Measurements from ENCODE around the gene MIEF1.
"Not testable (repeated sequence)": the region's sequence is repeated elsewhere in the genome, so short reads cannot be mapped to it uniquely, and the experiment has no call there.

The MIEF1 gene

DNA sequence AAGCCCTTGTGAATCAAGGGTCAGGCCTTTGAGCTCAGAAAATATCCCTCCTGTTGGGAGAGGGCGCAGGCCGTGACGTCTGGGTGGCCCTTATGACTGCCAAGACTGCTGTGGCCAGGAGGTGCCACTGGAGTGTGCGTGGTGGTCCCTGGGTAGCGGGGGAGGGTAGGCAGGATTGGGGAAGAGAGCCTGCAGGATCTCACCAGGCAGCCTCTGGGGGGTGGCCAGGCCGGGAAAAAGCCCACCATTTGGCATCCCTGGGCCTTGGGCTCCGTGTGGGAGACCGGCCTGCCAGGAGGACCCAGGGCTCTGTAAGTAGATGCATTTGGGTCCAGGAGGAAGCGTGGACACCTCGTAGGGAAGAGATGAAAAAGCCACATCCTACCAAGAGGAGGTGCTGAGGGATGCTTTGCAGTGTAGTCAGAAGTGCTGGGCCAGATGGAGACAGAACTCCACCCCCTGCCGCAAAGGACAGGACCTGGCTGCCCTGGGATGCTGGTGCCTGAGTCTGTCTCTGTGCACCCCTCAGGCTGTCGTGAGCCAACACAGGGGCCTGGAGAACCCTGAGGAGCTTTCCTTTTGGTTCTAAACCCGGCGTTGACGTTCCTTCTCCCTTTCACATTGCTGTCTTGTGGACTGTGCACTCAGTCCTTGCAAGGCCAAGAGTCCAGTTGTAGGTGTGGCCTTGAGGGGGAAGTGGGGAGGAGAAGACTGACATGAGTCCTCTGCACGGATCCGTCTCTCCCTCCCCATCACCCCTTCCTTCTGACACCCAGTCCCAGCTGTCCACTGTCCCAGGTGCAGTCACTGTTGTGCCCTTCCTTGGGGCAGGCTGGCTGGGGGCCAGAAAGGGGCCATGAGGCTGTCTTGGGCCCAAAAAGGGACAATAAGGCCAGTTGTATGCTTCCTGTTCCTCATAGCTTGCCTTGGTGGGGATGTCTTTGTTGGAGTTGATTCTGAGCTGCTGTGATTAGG, 12.7 kb upstream of the MIEF1 start:
- no peak for DNase-seq (ENCODE audit: low read depth, low spot score)

DNA sequence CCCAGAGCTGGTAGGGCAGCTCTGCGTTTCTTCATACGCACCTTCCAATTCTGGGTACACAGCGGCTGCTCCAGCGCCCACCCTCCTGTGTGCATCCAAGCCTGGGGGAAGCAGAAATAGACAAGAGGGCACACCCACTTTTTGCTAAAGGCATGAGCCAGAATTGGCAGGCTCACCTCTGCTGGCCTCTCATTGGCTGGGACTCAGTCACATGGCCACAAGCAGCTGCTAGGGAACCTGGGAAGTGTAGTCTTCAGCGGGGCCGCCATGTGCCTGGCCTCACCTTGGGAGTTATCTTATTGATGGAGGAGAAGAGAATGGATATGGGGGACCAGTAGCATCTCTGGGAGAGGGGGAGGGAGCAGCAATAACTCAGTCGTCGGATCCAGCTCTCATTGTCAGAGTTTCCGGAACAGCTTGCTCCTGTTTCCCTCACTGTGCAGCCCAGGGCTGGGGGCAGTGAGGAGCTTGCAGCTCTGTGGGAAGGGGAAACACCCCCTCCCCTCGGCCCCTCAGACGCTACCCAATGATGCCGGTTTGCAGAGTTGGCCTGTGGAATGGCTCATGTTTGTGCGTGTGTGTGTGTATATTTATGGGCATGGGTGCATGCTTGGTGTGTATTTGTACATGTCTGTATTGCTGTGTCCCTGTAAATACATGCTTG, 11.8 kb upstream of the MIEF1 start:
- DNase-seq (ENCODE audit: low read depth, low spot score): peak; percentile 62

DNA sequence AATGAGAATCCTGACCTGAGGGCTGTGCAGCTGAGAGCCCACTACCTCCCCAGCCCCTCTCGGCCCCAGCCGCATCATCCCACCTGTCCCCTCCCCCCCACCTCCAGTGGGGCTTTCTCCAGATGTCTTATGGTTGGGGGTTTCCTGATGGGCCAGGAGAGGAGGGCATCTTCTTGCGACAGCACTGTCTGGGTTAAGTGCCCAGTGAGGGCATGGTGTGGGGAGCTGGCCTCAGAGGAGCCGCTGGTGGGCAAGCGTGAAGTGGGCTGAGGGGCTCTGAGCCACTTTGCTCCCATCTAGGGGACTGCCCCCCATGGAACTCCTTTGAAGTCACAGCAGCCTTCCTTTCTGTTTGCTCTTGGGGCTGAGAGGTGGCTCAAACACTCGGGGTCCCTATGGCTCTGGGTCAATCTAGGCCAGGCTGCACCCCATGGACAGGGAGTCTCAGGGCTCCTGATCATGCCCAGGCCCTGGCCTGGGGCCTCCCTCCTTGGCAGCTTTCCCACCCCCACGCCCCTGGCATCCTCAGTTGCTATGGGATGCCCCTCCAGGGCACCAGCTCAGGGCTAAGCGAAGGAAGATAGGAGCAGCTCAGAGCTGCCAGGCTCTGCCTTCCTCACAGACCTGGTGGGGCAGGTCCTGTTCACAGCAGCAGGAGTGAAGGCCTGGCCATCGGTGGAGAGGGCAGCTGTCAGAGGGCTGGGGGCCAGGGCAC, 11.0 kb upstream of the MIEF1 start:
- no peak for DNase-seq (ENCODE audit: low read depth, low spot score)

DNA sequence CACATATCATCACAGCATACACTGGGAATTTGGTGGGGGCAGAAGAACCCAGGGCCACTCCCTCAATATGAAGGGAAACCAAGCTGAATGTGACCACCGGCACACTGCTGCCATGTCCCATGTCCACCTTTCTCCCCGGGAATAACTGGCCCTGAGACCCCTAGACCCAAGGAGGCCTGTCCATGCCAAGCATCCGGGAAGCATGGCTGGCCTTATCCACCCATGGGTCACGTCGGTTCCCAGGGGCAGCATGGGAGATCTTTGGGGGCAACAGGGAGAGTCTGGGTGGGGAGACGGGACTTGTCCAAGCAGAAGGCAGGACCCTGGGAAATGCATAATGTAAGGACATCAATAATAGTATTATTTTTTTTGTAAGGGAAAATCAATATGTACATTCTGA, 10.4 kb upstream of the MIEF1 start:
- DNase-seq (ENCODE audit: low read depth, low spot score): no peak

- DNase-seq (ENCODE audit: low read depth, low spot score): no peak
Measured at GRCh38 chr22:39492186-39492585, 9.9 kb upstream of the MIEF1 start.

- DNase-seq (ENCODE audit: low read depth, low spot score): no peak
Measured at GRCh38 chr22:39493759-39494158, 8.3 kb upstream of the MIEF1 start.

- DNase-seq (ENCODE audit: low read depth, low spot score): no peak
Measured at GRCh38 chr22:39494471-39495120, 7.5 kb upstream of the MIEF1 start.

GRCh38 chr22:39496131-39496838, 5.8 kb upstream of the MIEF1 start:
- DNase-seq (ENCODE audit: low read depth, low spot score): no peak

DNA sequence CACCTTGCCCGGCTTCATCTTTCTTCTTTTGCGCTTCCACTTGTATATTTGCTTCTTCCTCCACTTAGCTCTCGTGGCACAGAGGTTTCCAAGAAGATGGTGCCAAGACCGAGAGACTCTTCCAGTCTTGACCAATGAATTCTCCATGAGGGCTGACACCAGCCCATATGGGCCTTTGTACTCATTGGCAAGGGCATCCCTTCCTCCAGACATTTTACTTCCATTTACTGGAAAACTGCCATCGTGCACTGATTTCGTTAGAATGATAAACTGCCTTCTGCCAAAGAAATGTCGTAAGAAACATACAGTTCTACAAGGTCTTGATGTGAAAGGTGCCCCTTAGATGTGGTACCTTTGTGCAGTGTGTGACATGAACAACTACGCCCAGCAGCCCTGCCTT, 4.7 kb upstream of the MIEF1 start:
- DNase-seq (ENCODE audit: low read depth, low spot score): no peak

GRCh38 chr22:39498368-39498767, 3.7 kb upstream of the MIEF1 start:
- no peak for DNase-seq (ENCODE audit: low read depth, low spot score)

DNA sequence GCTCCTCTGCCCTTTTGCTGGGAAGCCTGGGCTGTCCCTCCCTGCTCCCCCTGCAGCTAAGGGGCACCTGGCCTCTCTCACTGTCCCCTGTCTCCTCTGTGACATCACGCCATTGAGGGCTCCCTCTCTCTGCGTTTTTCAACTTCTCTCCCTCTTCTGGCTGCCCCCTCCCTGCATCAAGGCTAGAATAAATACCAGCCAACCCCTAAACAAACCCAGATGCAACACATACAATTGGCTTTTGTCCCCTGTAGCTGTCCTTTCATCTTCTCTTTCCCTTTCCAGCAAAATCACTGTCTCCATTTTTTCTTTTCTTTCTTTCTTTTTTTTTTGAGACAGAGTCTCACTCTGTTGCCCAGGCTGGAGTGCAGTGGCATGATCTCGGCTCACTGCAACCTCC, 3.3 kb upstream of the MIEF1 start:
- DNase-seq (ENCODE audit: low read depth, low spot score): no peak

DNA sequence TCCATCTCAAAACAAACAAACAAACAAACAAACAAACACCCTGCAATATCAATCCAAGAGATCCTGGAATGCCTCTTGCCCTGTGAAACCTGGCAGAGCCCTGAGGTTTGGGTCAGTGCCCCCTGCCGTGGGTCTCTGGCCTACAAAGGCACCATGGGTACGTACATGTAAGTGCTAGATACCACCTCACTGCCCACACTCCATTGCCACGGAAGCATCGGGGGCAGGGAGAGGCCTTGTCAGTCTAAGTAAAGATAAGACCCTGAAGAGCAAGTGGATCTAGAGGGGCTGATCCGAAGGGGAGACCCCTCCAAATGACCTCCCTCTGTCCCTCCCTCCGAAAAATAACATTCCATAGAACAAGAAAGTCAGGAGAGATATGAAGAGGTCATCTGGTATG, 2.0 kb upstream of the MIEF1 start:
- DNase-seq (ENCODE audit: low read depth, low spot score): no peak

DNA sequence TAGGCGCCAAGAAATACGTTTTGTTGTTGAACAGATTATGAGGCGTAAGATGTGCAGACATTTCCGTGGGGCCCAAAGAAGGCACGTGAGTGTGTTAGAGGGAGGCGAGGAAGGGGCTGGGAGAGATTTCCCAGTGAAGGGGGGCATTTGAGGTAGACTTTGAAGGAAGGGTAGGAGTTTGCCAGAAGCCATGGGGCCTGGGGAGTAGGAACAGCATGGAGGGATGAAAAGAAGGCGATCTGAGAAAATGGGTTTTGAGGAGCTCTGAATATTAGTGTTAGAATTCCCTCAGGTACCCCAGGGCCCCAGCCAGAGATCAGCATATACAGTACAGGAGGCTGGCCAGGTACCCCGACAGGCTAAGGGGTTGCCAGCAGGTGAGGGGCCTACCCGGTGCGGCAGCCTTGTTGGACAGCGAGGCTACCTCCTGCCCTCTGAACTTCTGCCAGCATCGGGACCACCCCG, 414 bp upstream of the MIEF1 start:
- DNase-seq (ENCODE audit: low read depth, low spot score): no peak

DNA sequence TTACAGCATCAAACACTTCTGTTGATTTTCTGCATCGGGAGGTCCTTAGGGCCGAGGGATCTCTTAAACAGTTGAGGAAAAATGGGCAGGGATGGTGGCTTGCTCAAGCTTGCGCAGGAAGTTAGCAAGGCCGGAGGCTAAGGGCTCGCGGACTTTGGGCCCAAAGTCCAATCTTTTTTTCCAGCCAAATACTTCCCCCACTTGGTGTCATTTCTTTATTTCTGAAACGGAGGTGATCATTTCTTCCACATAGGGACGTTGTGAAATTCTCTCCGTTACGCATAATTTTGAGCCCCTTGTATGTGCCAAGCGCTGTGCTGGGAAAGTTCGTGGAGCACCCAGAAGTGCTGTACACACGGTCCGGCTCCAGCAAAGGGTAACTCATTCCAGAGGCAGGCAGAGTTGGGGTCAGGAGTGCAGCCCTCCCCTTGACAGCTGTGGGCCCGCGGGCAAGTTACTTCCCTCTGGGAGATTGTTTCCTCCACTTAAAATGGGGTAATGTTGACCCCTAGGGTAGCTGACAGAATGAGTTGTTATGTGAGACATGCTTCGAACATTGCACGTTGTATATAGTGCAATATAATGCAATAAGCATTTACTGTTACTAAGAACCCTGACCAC, 809 bp downstream of the MIEF1 start:
- no peak for DNase-seq (ENCODE audit: low read depth, low spot score)

DNA sequence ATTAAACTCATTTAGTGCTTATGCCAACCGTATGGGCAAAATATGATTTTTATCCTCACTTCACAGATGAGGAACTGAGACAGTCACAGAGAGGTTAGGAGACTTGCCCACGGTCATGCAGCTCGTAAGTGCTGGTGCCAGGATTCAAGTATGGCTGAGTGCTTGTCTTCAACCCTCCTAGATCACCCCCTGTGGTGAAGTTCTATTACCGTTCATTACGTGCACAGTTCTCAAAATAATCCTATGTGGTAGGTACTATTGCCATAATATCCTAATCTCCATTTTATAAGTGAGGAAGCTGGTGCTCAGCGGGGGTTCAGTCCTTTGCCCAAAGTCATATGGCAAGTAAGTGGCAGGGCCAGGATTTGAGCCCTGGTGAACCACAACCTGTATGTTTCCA, 1.5 kb downstream of the MIEF1 start:
- no peak for DNase-seq (ENCODE audit: low read depth, low spot score)

GRCh38 chr22:39504071-39504470, 2.0 kb downstream of the MIEF1 start:
- no peak for DNase-seq (ENCODE audit: low read depth, low spot score)

- DNase-seq (ENCODE audit: low read depth, low spot score): not testable (repeated sequence)
Measured at GRCh38 chr22:39507021-39507420, 4.9 kb downstream of the MIEF1 start.

DNA sequence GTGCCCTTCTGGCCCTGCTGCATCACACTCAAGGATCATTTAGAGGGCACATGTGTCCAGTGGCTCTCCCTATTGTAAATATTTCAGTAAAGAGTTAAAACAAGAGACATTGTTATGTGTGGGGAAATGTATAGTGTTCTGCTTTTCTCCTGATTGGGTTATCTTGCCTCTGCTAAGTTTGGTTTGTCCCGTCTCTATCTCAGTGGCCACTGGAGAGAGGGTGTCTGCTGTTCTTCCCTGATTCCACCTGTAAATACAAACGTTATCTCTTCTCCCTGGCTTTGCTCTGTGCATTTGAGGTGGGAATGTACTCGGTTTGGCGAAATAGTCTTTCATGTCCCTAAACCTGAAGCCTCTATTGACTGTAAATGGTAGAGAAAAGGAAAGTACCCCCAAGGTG, 6.3 kb downstream of the MIEF1 start:
- no peak for DNase-seq (ENCODE audit: low read depth, low spot score)

DNA sequence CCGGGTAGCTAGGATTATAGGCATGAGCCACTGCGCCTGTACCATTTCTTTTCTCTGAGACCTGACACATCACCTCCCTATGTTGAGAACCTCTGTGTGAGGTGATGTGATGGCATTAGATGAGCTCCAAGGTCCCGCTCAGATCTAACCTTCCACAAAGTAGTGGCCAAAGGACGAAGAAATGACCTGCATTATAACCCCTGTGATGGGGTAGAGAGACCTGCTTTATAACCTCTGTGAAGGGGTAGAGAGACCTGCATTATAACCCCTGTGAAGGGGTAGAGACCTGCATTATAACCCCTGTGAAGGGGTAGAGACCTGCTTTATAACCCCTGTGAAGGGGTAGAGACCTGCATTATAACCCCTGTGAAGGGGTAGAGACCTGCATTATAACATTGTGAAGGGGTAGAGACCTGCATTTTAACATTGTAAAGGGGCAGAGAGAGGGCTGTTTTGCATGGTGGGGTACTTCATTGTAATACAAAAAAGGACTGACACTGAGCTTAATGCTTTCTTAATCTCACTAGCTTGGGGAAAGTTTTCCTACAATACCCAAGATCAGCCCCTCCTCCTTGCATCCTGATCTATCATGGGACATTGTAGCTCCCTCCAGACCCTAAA, 8.5 kb downstream of the MIEF1 start:
- DNase-seq (ENCODE audit: low read depth, low spot score): no peak

DNA sequence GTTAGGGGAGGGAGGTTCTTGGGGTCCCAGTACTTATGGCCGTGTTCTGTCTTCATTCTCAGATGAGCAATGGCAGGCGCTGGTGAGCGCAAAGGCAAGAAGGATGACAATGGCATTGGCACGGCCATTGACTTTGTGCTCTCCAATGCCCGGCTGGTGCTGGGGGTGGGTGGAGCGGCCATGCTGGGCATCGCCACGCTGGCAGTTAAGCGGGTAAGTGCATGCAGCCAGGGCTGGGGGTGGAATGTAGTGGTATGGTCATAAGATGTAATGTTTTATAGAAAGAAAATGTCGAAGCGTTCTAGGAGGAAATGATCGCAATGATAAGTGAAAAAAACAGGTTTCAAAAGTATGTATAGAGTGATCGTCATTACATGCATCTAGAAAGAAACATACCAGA, 9.1 kb downstream of the MIEF1 start:
- no peak for DNase-seq (ENCODE audit: low read depth, low spot score)
